Activated CD4-positive, alpha-beta T cell treated with anti-CD3 and anti-CD28 coated beads for 36 hours (primary cell): ENCODE results near the gene CNGA3. TPM values are rescaled to one million over a fixed set of nuclear protein-coding genes. Genes with fewer than 3 reads are reported as not detected.

Experiments used
- ATAC-seq: fragments of 200-7000 bp; cut with Tn5 transposase; one replicate; pipeline ENCODE4 v1.10.0; 2021; ENCODE audit warnings: mild to moderate bottlenecking, moderate library complexity
- CTCF ChIA-PET: fragments of 350-600 bp; sonication (Branson Sonifier 250); formaldehyde crosslinking; loops from one replicate; lab custom pipeline; 2021; ENCODE audit warnings: antibody characterized with exemption; lab: Charles Lee
- POLR2A ChIA-PET: fragments of 350-600 bp; sonication (Branson Sonifier 250); formaldehyde crosslinking; loops from one replicate; lab custom pipeline; 2021; ENCODE audit warnings: antibody characterized with exemption, inconsistent platforms; lab: Charles Lee
- DNase-seq: peaks from one replicate; pipeline ENCODE4 v3.0.0-alpha.2; 2020
- H3K27ac Mint-ChIP-seq: one replicate; pipeline ENCODE4 v1.8.0; 2021; ENCODE audit warnings: mixed read lengths
- H3K27me3 Mint-ChIP-seq: one replicate; pipeline ENCODE4 v1.8.0; 2021; ENCODE audit warnings: mixed read lengths
- H3K36me3 Mint-ChIP-seq: one replicate; pipeline ENCODE4 v1.8.0; 2021; ENCODE audit warnings: low read depth, mixed read lengths
- H3K4me1 Mint-ChIP-seq: one replicate; pipeline ENCODE4 v1.8.0; 2021; ENCODE audit warnings: mixed read lengths
- H3K4me3 Mint-ChIP-seq: one replicate; pipeline ENCODE4 v1.8.0; 2021; ENCODE audit warnings: mild to moderate bottlenecking, moderate library complexity, mixed read lengths
- H3K9me3 Mint-ChIP-seq: one replicate; pipeline ENCODE4 v1.8.0; 2021; ENCODE audit warnings: low read depth, mixed read lengths
- intact Hi-C, 2 experiments: fragments of 100-400 bp; cut with DNase I in 1 of 2; cut with micrococcal nuclease in 1 of 2; formaldehyde crosslinking; loops; one replicate each; pipeline versions ENCODE4 v1.14.2 to v1.15.1; 2022 to 2024; cut with DNase I, micrococcal nuclease
- total RNA-seq, 2 experiments: library from RNA; stranded (reverse); gene quantifications; one replicate each; pipeline ENCODE4 v1.2.3, GENCODE V29; 2021

CNGA3 gene
- total RNA-seq, 2 experiments from 2014 or later: not detected

- Mint-ChIP-seq H3K36me3 (no peaks in the 10 kb centered on the region), H3K4me3 (peak overlapping the region; percentile 83), H3K4me1 (peaks cover 52% of the 10 kb centered on the region), H3K27ac (peak overlapping the region; percentile 94), H3K9me3 (no peaks in the 10 kb centered on the region), H3K27me3 (no peaks in the 10 kb centered on the region)
- CTCF ChIA-PET: interaction anchor here (0.7 to 4.0 kb wide), 11 partner anchors 12 to 163 kb away, joined by 3 to 31 read pairs (median 5); no protein-coding TSS in a partner anchor
- POLR2A ChIA-PET: interaction anchor here (0.9 to 1.1 kb wide), 3 partner anchors 10 to 19 kb away, joined by 3 to 6 read pairs (median 5); no protein-coding TSS in a partner anchor
- ATAC-seq (peak; percentile 52), DNase-seq (peak; percentile 63)
- intact Hi-C loops: loop anchor here (1.0 to 10.0 kb wide), 7 partner anchors 9 to 286 kb away; partner anchors contain the start of genes COA5 (in 1 of the 2), MGAT4A (in 1 of the 2) and UNC50 (in 1 of the 2)
Measured at GRCh38 chr2:98445683-98446581, 99.7 kb downstream of the CNGA3 start.

GRCh38 chr2:98446850-98447249, 100.6 kb downstream of the CNGA3 start:
- H3K36me3 Mint-ChIP-seq: no peaks in the 10 kb centered on the region
- no peak for ATAC-seq
- peak overlapping the region; percentile 83 for H3K4me3 Mint-ChIP-seq
- DNase-seq: peak; percentile 11
- H3K9me3 Mint-ChIP-seq: no peaks in the 10 kb centered on the region
- intact Hi-C loops: loop anchor here (1.0 to 10.0 kb wide), 6 partner anchors 8 to 285 kb away; partner anchors contain the start of genes COA5 (in 1 of the 2), MGAT4A (in 1 of the 2) and UNC50 (in 1 of the 2)
- ChIA-PET CTCF (interaction anchor here (0.6 to 4.0 kb wide), 14 partner anchors 8 to 1091 kb away, joined by 3 to 31 read pairs (median 4); no protein-coding TSS in a partner anchor), POLR2A (interaction anchor here (1.0 to 1.1 kb wide), 2 partner anchors 9 to 18 kb away, joined by 3 to 6 read pairs; no protein-coding TSS in a partner anchor)
- peak overlapping the region; percentile 94 for H3K27ac Mint-ChIP-seq
- peaks cover 61% of the 10 kb centered on the region for H3K4me1 Mint-ChIP-seq
- no peaks in the 10 kb centered on the region for H3K27me3 Mint-ChIP-seq

Other genes starting within 250 kb of the CNGA3 start
- 10 to 100 TPM; 29.1 to 33.0 TPM for gene INPP4A, start 98.4 kb downstream of the CNGA3 start, total RNA-seq